Measurements from ENCODE around the gene EPB41L1. TPM values are rescaled to one million over a fixed set of nuclear protein-coding genes. Genes with fewer than 3 reads are reported as not detected.

The EPB41L1 gene
- total RNA-seq, 1 donor from 2014 or later = 2.1 TPM

DNA sequence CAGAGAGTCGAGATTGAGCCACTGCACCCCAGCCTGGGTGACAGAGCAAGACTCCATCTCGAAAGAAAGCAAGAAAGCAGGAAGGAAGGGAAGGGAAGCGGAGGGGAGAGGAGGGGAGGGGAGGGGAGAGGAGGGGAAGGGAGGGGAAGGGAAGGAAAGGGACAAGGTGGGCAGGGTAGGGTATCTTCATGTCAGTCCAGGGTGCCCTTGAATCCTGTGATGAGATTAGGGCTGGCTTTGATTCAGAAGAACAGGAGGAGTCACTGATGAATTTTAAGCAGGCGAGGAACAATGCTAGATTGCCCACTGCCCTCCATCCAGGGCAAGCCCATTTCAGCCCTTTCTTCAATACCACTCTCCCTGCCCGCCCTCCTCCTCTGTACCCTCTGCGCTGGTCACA is 35.0 kb upstream of the EPB41L1 start:
- no peak for DNase-seq (ENCODE audit: low read depth)
- no peak for FAIRE-seq
- no peaks in the 10 kb centered on the region for H3K36me3 ChIP-seq (ENCODE audit: control insufficient read depth, insufficient read depth, low read length)
- H3K27me3 ChIP-seq (ENCODE audit: control insufficient read depth, insufficient read depth, low read length) = no peaks in the 10 kb centered on the region
- TF ChIP-seq, protein P1, sequence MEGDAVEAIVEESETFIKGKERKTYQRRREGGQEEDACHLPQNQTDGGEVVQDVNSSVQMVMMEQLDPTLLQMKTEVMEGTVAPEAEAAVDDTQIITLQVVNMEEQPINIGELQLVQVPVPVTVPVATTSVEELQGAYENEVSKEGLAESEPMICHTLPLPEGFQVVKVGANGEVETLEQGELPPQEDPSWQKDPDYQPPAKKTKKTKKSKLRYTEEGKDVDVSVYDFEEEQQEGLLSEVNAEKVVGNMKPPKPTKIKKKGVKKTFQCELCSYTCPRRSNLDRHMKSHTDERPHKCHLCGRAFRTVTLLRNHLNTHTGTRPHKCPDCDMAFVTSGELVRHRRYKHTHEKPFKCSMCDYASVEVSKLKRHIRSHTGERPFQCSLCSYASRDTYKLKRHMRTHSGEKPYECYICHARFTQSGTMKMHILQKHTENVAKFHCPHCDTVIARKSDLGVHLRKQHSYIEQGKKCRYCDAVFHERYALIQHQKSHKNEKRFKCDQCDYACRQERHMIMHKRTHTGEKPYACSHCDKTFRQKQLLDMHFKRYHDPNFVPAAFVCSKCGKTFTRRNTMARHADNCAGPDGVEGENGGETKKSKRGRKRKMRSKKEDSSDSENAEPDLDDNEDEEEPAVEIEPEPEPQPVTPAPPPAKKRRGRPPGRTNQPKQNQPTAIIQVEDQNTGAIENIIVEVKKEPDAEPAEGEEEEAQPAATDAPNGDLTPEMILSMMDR (IDR thresholded peaks at IDR 0.05; ENCODE audit: insufficient read depth, low read length, severe bottlenecking) = no peak
- no peak overlapping the region for H3K4me3 ChIP-seq (ENCODE audit: low read depth, low read length)

DNA sequence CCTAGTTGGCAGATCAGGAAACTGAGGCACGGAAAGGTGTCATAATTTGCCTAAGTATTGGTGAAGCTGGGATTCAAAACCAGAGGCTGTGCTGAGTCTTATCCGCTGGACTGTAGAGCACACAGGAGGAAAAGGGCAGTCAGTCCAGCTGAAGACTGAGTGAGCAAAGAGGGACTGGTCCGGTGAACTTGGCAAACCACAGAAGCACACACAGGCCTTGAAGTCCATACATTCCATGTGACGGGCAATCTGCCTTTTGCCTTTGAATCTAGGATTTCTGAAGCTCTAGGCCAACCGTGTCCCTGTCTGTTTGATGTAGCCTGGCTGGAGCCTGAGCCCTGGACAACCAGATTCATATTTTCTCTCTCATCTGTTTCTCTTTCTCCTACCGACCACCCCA is 34.3 kb upstream of the EPB41L1 start:
- Histone ChIP-seq H3K4me3 (ENCODE audit: low read depth, low read length) (no peak overlapping the region), H3K36me3 (ENCODE audit: control insufficient read depth, insufficient read depth, low read length) (no peaks in the 10 kb centered on the region), H3K27me3 (ENCODE audit: control insufficient read depth, insufficient read depth, low read length) (no peaks in the 10 kb centered on the region)
- no peak for FAIRE-seq
- DNase-seq (ENCODE audit: low read depth) = no peak
- TF ChIP-seq, protein P1 (IDR thresholded peaks at IDR 0.05; ENCODE audit: insufficient read depth, low read length, severe bottlenecking) = no peak

DNA sequence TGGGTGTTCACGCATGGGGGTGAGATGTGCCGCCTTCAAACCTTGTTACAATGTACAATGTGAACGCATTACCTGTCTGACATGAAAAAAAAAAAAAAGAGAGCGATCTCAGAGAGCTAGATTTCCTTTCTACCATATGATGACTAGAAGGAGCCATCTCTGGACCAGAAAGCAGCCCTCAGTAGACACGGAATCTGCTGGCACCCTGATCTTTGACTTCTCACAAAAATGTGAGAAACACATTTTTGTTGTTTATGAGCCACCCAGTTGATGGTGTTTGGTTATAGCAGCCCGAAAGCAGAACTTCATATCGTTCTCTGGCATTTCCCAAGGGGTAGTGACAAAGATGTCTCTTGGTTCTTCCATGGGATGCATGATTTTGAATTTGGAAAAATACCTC is 33.5 kb upstream of the EPB41L1 start:
- Histone ChIP-seq H3K4me3 (ENCODE audit: low read depth, low read length) (no peak overlapping the region), H3K27me3 (ENCODE audit: control insufficient read depth, insufficient read depth, low read length) (no peaks in the 10 kb centered on the region), H3K36me3 (ENCODE audit: control insufficient read depth, insufficient read depth, low read length) (no peaks in the 10 kb centered on the region)
- TF ChIP-seq, protein P1 (IDR thresholded peaks at IDR 0.05; ENCODE audit: insufficient read depth, low read length, severe bottlenecking) = no peak
- FAIRE-seq (no peak), DNase-seq (ENCODE audit: low read depth) (no peak)

DNA sequence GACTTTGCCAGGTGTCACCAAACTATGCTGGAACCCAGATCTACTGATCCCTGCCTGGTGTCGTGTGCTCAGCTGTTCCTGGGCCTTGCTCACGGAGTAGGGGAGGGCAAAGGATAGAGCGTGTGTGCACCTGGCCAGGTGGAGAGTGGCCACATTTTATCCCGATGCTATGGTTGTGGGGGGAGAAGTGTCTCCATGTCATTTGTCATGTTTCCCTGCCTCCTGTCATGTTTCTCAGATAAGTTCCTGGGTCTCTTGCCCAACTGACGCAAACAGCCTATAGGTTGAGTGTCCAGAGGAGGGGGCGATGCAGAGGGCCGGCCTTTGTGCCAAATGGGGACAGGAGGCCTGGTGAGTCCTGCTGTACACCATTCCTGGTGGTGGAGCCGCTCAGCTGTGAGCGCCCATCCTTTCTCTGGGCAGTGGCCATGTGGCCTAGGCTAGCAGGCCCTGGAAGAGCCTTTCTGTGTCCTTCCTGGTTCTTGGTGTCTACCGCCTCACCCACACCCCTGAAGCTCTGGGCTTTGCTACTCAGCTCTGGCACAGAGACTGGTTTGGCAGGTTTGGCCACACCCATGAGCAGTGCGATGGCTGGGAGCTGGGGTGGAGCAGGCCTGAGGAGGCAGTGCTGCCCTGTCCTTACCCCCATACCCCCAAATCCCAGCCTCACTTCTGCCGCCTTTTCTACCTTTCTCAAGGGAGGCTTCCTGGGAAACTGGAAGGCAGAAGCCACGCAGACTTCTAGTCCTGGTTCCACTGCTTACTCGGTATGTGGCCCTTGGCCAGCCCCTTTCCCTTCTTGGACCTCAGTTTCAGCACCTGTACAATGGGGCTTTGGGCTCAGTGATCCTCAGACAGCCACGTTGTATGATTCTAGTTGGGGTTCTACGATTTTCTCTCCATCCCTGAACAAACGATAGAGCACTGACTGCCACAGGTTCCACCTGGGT is 32.3 kb upstream of the EPB41L1 start:
- TF ChIP-seq, protein P1 (IDR thresholded peaks at IDR 0.05; ENCODE audit: insufficient read depth, low read length, severe bottlenecking) = no peak
- FAIRE-seq (no peak), DNase-seq (ENCODE audit: low read depth) (peak; percentile 80)
- H3K36me3 ChIP-seq (ENCODE audit: control insufficient read depth, insufficient read depth, low read length) = no peaks in the 10 kb centered on the region
- no peak overlapping the region for H3K4me3 ChIP-seq (ENCODE audit: low read depth, low read length)
- H3K27me3 ChIP-seq (ENCODE audit: control insufficient read depth, insufficient read depth, low read length) = no peaks in the 10 kb centered on the region

DNA sequence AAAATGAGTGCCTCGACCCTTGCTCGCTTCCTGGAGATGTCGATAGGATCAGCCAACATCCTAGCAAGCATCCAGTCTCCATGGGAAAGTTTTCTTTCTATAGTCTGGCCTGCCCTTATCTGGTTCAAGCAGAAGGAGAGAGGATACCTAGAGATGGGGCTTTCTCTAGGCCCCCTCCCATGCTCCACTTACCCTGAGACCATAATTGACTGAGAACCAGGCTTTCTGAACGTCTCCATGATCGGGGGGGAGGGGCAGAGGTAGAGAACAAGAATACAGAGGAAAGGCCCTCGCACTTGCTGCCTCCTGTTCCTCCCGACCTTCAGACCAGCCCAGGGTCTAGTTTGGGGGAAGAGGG is 31.6 kb upstream of the EPB41L1 start:
- H3K4me3 ChIP-seq (ENCODE audit: low read depth, low read length) = no peak overlapping the region
- H3K36me3 ChIP-seq (ENCODE audit: control insufficient read depth, insufficient read depth, low read length) = no peaks in the 10 kb centered on the region
- H3K27me3 ChIP-seq (ENCODE audit: control insufficient read depth, insufficient read depth, low read length) = no peaks in the 10 kb centered on the region
- DNase-seq (ENCODE audit: low read depth) (no peak), FAIRE-seq (no peak)
- TF ChIP-seq, protein P1 (IDR thresholded peaks at IDR 0.05; ENCODE audit: insufficient read depth, low read length, severe bottlenecking) = no peak
